Liver (tissue), 9 donors: ENCODE measurements around the gene GBGT1. TPM values are rescaled to one million over a fixed set of nuclear protein-coding genes. Genes with fewer than 3 reads are reported as not detected.

ENCODE experiments used
- DNase-seq: peaks from one replicate; pipeline ENCODE4 v3.0.0-alpha.2; 2017; ENCODE audit warnings: low spot score
- H3K27ac ChIP-seq, 2 donors: one replicate each; pipeline ENCODE4 v1.7.0; 2013; ENCODE audit warnings: inconsistent platforms in 2 of 2, low read length in 2 of 2, control low read depth in 1 of 2, low read depth in 1 of 2, mild to moderate bottlenecking in 1 of 2
- H3K27me3 ChIP-seq, 4 donors: one replicate each; pipeline versions ENCODE4 v1.6.1 to v1.7.0; 2013; ENCODE audit warnings: low read length in 3 of 4, inconsistent platforms in 1 of 4, mild to moderate bottlenecking in 1 of 4, moderate library complexity in 1 of 4; ENCODE audit not compliant: control insufficient read depth in 4 of 4, insufficient read depth in 4 of 4
- H3K36me3 ChIP-seq, 4 donors: one replicate each; pipeline versions ENCODE4 v1.6.1 to v1.7.0; 2013; ENCODE audit warnings: low read length in 3 of 4, mild to moderate bottlenecking in 3 of 4, low read depth in 1 of 4, moderate library complexity in 1 of 4; ENCODE audit not compliant: control insufficient read depth in 4 of 4, insufficient read depth in 3 of 4
- H3K4me1 ChIP-seq, 4 donors: one replicate each; pipeline versions ENCODE4 v1.6.1 to v1.7.0; 2013; ENCODE audit warnings: low read length in 3 of 4, mild to moderate bottlenecking in 3 of 4, moderate library complexity in 1 of 4; ENCODE audit not compliant: control insufficient read depth in 4 of 4, insufficient read depth in 4 of 4
- H3K4me3 ChIP-seq, 3 donors: one replicate each; pipeline versions ENCODE4 v1.6.1 to v1.7.0; 2013; ENCODE audit warnings: low read length in 3 of 3, control low read depth in 1 of 3, low read depth in 1 of 3, mild to moderate bottlenecking in 1 of 3
- H3K9ac ChIP-seq, 2 donors: one replicate each; pipeline ENCODE4 v1.7.0; 2013; ENCODE audit warnings: low read length in 2 of 2, mild to moderate bottlenecking in 2 of 2, moderate library complexity in 2 of 2, control low read depth in 1 of 2, low read depth in 1 of 2
- H3K9me3 ChIP-seq, 4 donors: one replicate each; pipeline versions ENCODE4 v1.6.1 to v1.7.0; 2013; ENCODE audit warnings: low read length in 3 of 4; ENCODE audit not compliant: control insufficient read depth in 4 of 4
- ATF3 ChIP-seq: IDR thresholded peaks from 2 replicates; pipeline ENCODE4 v1.6.1; 2016; ENCODE audit warnings: antibody characterized with exemption
- CTCF ChIP-seq: fragments of 150-350 bp; IDR thresholded peaks from 2 replicates; pipeline ENCODE4 v1.5.1; 2017; ENCODE audit warnings: improper control_type of control experiment, low read depth, low read length; ENCODE audit not compliant: missing input control
- EGR1 ChIP-seq, 2 donors: IDR thresholded peaks; 2 replicates each; pipeline ENCODE4 v1.6.1; 2016 to 2018; ENCODE audit warnings: antibody characterized with exemption in 2 of 2, low read depth in 2 of 2
- FOXA1 ChIP-seq: IDR thresholded peaks from 2 replicates; pipeline ENCODE4 v1.6.1; 2016; ENCODE audit warnings: antibody characterized with exemption
- FOXA2 ChIP-seq: IDR thresholded peaks from 2 replicates; pipeline ENCODE4 v1.6.1; 2016; ENCODE audit warnings: antibody characterized with exemption
- GABPA ChIP-seq, 2 donors: IDR thresholded peaks in 1 of 2; conservative IDR thresholded peaks in 1 of 2; 2 replicates each; pipeline ENCODE4 v1.6.1; 2016; ENCODE audit warnings: antibody characterized with exemption in 2 of 2, mild to moderate bottlenecking in 1 of 2, moderate library complexity in 1 of 2
- HNF4A ChIP-seq, 2 donors: conservative IDR thresholded peaks; 2 replicates each; pipeline ENCODE4 v1.6.1; 2016; ENCODE audit warnings: antibody characterized with exemption in 2 of 2, mild to moderate bottlenecking in 2 of 2
- HNF4G ChIP-seq: IDR thresholded peaks from 2 replicates; pipeline ENCODE4 v1.6.1; 2016; ENCODE audit warnings: antibody characterized with exemption
- JUND ChIP-seq, 2 donors: IDR thresholded peaks; 2 replicates each; pipeline ENCODE4 v1.6.1; 2016; ENCODE audit warnings: antibody characterized with exemption in 2 of 2
- MAX ChIP-seq: IDR thresholded peaks from 2 replicates; pipeline ENCODE4 v1.6.1; 2016; ENCODE audit warnings: antibody characterized with exemption
- NR2F2 ChIP-seq: IDR thresholded peaks from 2 replicates; pipeline ENCODE4 v1.6.1; 2016; ENCODE audit warnings: antibody characterized with exemption
- RAD21 ChIP-seq, 2 donors: IDR thresholded peaks; 2 replicates each; pipeline ENCODE4 v1.6.1; 2016; ENCODE audit warnings: antibody characterized with exemption in 2 of 2, mild to moderate bottlenecking in 2 of 2
- SP1 ChIP-seq: IDR thresholded peaks from 2 replicates; pipeline ENCODE4 v1.6.1; 2018; ENCODE audit warnings: antibody characterized with exemption, mild to moderate bottlenecking
- TAF1 ChIP-seq: conservative IDR thresholded peaks from 2 replicates; pipeline ENCODE4 v1.6.1; 2016; ENCODE audit warnings: antibody characterized with exemption, mild to moderate bottlenecking
- YY1 ChIP-seq: IDR thresholded peaks from 2 replicates; pipeline ENCODE4 v1.6.1; 2016; ENCODE audit warnings: antibody characterized with exemption, mild to moderate bottlenecking
- WGBS: extraction: QIAGEN DNeasy Blood & Tissue Kit; methylation state at CpG from one replicate; pipeline ENCODE4 v1.1.7; 2013; 5-methylcytosine and 5-hydroxymethylcytosine counted together
- polyA plus RNA-seq, 2 donors: library from polyadenylated mRNA; stranded (reverse) in 1 of 2; unstranded in 1 of 2; fragments of 200-250 nt in 1 of 2; fragments of >200 nt in 1 of 2; fragmentation: Nextera tagmentation in 1 of 2; extraction: Ambion mirVana in 1 of 2; gene quantifications; one replicate each; pipeline versions ENCODE4 v1.2.1 to v1.2.3, GENCODE V29; 2013 to 2015
- total RNA-seq, 2 donors: library from RNA; depleted of rRNA; stranded (reverse); fragments of >200 nt; gene quantifications; one replicate each; pipeline ENCODE4 v1.2.3, GENCODE V29; 2014
- TF ChIP-seq, protein P1 (sequence below): IDR thresholded peaks from 2 replicates; pipeline ENCODE4 v1.6.1; 2016; ENCODE audit warnings: antibody characterized with exemption
- TF ChIP-seq, protein P2 (sequence below): IDR thresholded peaks from 2 replicates; pipeline ENCODE4 v1.6.1; 2016; ENCODE audit warnings: antibody characterized with exemption, mild to moderate bottlenecking
- donor health status: healthy.
- donor health status: healthy.
- donor health status: healthy.
- donor health status: healthy.
- donor health status: healthy.

Gene GBGT1
- total and polyA plus RNA-seq, 4 donors: 0.33 to 25.7 (median 2.3) TPM

DNA sequence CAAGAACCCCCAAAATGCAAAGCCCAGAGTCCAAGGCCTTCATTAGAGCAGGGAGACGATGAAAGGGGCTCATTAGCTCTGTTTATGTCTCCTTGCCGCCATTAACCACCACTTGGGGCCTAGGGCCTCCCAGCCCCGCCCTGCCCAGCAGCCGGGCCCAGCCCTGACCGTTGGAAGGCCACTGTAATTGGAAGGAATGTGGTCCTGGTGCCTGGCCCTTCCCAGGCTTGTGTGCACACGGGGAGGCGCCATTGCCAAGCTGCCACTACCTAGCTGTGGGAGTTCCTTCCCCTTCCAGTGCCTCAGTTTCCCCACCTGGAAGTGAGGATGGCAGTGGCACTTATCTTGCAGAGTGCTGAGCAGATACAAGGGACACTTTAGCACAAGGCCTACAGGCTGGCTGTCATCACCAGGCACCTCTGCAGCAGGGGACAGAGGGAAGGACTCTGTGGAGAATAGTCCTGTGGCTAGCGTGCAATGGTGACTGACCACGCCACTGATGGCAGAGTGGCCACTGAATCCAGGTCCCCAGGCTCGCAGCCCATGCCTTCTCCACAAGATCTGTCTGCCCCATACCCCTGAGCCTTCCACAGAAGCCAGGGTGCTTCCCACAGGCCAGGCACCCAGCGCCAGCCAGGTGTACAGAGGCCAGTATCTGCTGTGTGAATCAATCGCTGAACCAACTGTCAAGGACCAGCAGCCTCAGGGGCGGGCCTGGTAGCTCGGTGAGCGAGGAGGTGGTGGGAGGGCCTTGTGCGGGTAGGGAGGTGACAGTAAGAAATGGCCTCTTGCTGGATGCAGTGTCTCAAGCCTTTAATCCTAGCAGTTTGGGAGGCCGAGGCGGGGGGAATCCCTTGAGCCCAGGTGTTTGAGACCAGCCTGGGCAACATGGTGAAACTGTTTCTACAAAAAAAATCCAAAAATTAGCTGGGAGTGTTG, 20.8 kb downstream of the GBGT1 start:
- Histone ChIP-seq H3K27me3 (no peaks in the 10 kb centered on the region), H3K4me3 (no peak overlapping the region), H3K27ac (no peak overlapping the region), H3K9ac (no peak overlapping the region), H3K9me3 (no peaks in the 10 kb centered on the region), H3K36me3 (no peaks in the 10 kb centered on the region), H3K4me1 (peaks cover 5 to 35% (median 14%) of the 10 kb centered on the region in 4 donors)
- 79% methylated on average over 18 of the region's 18 CpGs for WGBS
- TF ChIP-seq EGR1 (IDR thresholded peaks at IDR 0.05; ENCODE audit: low read depth in 2 of 2): no peak
- TF ChIP-seq SP1: no peak
- TF ChIP-seq NR2F2: no peak
- TF ChIP-seq FOXA2: no peak
- no peak for TF ChIP-seq HNF4A (conservative IDR thresholded peaks at IDR 0.05)
- TF ChIP-seq RAD21 (IDR thresholded peaks at IDR 0.05): no peak
- no peak for TF ChIP-seq TAF1
- TF ChIP-seq YY1: no peak
- TF ChIP-seq, protein P1, sequence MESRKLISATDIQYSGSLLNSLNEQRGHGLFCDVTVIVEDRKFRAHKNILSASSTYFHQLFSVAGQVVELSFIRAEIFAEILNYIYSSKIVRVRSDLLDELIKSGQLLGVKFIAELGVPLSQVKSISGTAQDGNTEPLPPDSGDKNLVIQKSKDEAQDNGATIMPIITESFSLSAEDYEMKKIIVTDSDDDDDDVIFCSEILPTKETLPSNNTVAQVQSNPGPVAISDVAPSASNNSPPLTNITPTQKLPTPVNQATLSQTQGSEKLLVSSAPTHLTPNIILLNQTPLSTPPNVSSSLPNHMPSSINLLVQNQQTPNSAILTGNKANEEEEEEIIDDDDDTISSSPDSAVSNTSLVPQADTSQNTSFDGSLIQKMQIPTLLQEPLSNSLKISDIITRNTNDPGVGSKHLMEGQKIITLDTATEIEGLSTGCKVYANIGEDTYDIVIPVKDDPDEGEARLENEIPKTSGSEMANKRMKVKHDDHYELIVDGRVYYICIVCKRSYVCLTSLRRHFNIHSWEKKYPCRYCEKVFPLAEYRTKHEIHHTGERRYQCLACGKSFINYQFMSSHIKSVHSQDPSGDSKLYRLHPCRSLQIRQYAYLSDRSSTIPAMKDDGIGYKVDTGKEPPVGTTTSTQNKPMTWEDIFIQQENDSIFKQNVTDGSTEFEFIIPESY: no peak
- TF ChIP-seq HNF4G: no peak
- TF ChIP-seq JUND (IDR thresholded peaks at IDR 0.05): no peak
- TF ChIP-seq GABPA (IDR thresholded peaks at IDR 0.05 in 1 of 2, conservative IDR thresholded peaks at IDR 0.05 in 1 of 2): no peak
- no peak for TF ChIP-seq CTCF
- no peak for TF ChIP-seq FOXA1
- TF ChIP-seq, protein P2, sequence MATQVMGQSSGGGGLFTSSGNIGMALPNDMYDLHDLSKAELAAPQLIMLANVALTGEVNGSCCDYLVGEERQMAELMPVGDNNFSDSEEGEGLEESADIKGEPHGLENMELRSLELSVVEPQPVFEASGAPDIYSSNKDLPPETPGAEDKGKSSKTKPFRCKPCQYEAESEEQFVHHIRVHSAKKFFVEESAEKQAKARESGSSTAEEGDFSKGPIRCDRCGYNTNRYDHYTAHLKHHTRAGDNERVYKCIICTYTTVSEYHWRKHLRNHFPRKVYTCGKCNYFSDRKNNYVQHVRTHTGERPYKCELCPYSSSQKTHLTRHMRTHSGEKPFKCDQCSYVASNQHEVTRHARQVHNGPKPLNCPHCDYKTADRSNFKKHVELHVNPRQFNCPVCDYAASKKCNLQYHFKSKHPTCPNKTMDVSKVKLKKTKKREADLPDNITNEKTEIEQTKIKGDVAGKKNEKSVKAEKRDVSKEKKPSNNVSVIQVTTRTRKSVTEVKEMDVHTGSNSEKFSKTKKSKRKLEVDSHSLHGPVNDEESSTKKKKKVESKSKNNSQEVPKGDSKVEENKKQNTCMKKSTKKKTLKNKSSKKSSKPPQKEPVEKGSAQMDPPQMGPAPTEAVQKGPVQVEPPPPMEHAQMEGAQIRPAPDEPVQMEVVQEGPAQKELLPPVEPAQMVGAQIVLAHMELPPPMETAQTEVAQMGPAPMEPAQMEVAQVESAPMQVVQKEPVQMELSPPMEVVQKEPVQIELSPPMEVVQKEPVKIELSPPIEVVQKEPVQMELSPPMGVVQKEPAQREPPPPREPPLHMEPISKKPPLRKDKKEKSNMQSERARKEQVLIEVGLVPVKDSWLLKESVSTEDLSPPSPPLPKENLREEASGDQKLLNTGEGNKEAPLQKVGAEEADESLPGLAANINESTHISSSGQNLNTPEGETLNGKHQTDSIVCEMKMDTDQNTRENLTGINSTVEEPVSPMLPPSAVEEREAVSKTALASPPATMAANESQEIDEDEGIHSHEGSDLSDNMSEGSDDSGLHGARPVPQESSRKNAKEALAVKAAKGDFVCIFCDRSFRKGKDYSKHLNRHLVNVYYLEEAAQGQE: no peak
- no peak for TF ChIP-seq MAX
- no peak for TF ChIP-seq ATF3
- no peak for DNase-seq
